Measurements from ENCODE around the gene ARHGEF7. TPM values are rescaled to one million over a fixed set of nuclear protein-coding genes. Genes with fewer than 3 reads are reported as not detected.

ARHGEF7 gene
- total RNA-seq, 1 experiment from 2014 or later: 46.2 TPM

DNA sequence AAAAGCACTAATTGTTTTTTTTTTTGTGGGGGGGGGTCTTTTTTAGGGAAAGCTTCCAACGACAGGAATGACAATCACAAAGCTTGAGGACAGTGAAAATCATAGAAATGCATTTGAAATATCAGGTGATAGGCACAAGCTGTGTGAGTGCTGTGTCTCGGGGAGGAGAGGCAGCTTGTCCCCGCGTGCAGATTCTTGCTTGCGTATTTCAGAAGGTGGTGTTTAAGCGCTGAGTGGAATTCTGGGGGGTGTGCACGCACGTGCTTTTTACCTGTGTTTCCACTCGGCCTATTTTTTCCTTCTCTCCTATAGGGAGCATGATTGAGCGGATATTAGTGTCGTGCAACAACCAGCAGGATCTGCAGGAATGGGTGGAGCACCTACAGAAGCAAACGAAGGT lies 165.1 kb downstream of the ARHGEF7 start:
- DNase-seq (ENCODE audit: low read depth, low spot score): no peak
- no peak overlapping the region for H2AFZ ChIP-seq (ENCODE audit: low read depth, low read length, poor library complexity, severe bottlenecking)
- H3K4me1 ChIP-seq (ENCODE audit: control insufficient read depth in 1 of 2, insufficient read depth in 2 of 2, low read length in 2 of 2): no peaks in the 10 kb centered on the region
- CTCF ChIA-PET: no interaction called here
- intact Hi-C loops (cut with micrococcal nuclease): no loop called here
- POLR2A ChIA-PET: no interaction called here
- peaks cover 5% of the 10 kb centered on the region for H3K79me2 ChIP-seq (ENCODE audit: insufficient read depth, low read length)
- no peak overlapping the region for H3K4me2 ChIP-seq (ENCODE audit: low read length)
- H3K36me3 ChIP-seq (ENCODE audit: control insufficient read depth in 1 of 2, insufficient read depth in 2 of 2, low read length in 2 of 2): peaks cover 9 to 20% of the 10 kb centered on the region in 2 experiments
- no peak for ATAC-seq
- RAD21 ChIA-PET (ENCODE audit: low non-redundant PET in 1 of 2, low total read pairs in 2 of 2, uncharacterized antibody in 2 of 2, unreplicated experiment in 2 of 2): interaction anchor here in 1 of 2 experiments (0.7 kb wide), 1 partner anchor 1594 kb away, joined by 3 read pairs; no protein-coding TSS in a partner anchor
- no peaks in the 10 kb centered on the region for H4K20me1 ChIP-seq (ENCODE audit: insufficient read depth)
- no peaks in the 10 kb centered on the region for H3K9me3 ChIP-seq (ENCODE audit: control insufficient read depth in 1 of 2, insufficient read depth in 1 of 2, low read depth in 1 of 2, low read length in 2 of 2)
- no peak overlapping the region for H3K27ac ChIP-seq (ENCODE audit: low read depth, low read length)
- no peaks in the 10 kb centered on the region for H3K27me3 ChIP-seq (ENCODE audit: insufficient read depth, low read length)
- H3K9ac ChIP-seq (ENCODE audit: low read length): no peak overlapping the region
- BruUV-seq (replicated peaks): no TSS peak
- no peak for TF ChIP-seq EGR1 (IDR thresholded peaks at IDR 0.05; ENCODE audit: low read depth)
- H3K9me2 ChIP-seq (ENCODE audit: insufficient read depth): no peaks in the 10 kb centered on the region
- H3K4me3 ChIP-seq (replicated peaks in 1 of 2; ENCODE audit: low read depth in 1 of 2, low read length in 2 of 2): no peak overlapping the region

DNA sequence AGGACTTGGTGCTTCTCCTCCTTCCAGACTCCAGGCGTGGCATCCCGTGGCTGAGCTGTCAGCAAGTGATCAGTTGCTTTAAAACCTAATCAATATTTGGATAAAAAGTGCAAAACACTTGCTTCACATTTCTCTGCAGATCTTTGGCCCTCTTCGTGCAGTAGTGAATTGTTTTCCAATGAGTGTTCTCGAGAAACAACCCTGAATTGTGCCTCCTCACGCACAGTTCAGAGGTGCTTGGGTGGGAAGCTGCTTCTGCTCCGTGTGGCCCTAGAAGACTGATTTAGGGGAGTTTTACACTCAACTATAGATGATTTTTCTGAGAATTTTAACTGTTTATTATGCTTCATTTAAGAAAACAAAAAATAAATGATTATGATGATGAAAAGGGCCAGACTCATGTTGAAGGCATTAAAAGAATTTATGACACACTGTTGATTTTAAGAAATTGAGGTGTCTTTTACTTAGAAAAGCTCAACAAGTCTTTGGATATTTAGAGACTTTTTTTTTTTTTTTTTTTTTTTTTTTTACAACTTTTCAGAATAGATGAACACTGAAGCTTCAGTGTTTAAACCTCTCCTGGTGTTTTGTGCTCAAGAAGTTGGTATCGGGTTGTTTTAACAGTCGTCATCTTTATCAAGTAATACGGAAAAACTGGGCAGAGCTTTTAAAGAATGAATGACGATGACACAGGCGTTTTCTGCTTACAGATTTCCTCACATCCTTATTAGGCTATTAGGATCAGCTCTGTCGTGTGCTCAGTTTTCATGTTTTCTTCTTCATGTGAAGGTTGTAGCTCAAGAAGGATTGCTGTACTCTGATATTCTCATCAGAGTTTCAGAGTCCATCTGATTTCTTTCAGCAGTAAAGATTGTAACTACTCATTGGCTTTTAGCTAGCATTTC lies 165.8 kb downstream of the ARHGEF7 start:
- H3K9me3 ChIP-seq (ENCODE audit: control insufficient read depth in 1 of 2, insufficient read depth in 1 of 2, low read depth in 1 of 2, low read length in 2 of 2): no peaks in the 10 kb centered on the region
- H3K9ac ChIP-seq (ENCODE audit: low read length): no peak overlapping the region
- intact Hi-C loops (cut with micrococcal nuclease): no loop called here
- peaks cover 5% of the 10 kb centered on the region for H3K79me2 ChIP-seq (ENCODE audit: insufficient read depth, low read length)
- H4K20me1 ChIP-seq (ENCODE audit: insufficient read depth): no peaks in the 10 kb centered on the region
- H3K4me1 ChIP-seq (ENCODE audit: control insufficient read depth in 1 of 2, insufficient read depth in 2 of 2, low read length in 2 of 2): no peaks in the 10 kb centered on the region
- RAD21 ChIA-PET (ENCODE audit: low non-redundant PET in 1 of 2, low total read pairs in 2 of 2, uncharacterized antibody in 2 of 2, unreplicated experiment in 2 of 2): interaction anchor here in 1 of 2 experiments (0.7 kb wide), 1 partner anchor 1594 kb away, joined by 3 read pairs; no protein-coding TSS in a partner anchor
- H2AFZ ChIP-seq (ENCODE audit: low read depth, low read length, poor library complexity, severe bottlenecking): no peak overlapping the region
- BruUV-seq (replicated peaks): no TSS peak
- no peaks in the 10 kb centered on the region for H3K9me2 ChIP-seq (ENCODE audit: insufficient read depth)
- POLR2A ChIA-PET: interaction anchor here (0.7 kb wide), 1 partner anchor 23 kb away, joined by 3 read pairs; no protein-coding TSS in a partner anchor
- H3K36me3 ChIP-seq (ENCODE audit: control insufficient read depth in 1 of 2, insufficient read depth in 2 of 2, low read length in 2 of 2): peaks cover 9 to 19% of the 10 kb centered on the region in 2 experiments
- no peak overlapping the region for H3K4me2 ChIP-seq (ENCODE audit: low read length)
- H3K27me3 ChIP-seq (ENCODE audit: insufficient read depth, low read length): no peaks in the 10 kb centered on the region
- H3K4me3 ChIP-seq (replicated peaks in 1 of 2; ENCODE audit: low read depth in 1 of 2, low read length in 2 of 2): no peak overlapping the region
- no peak overlapping the region for H3K27ac ChIP-seq (ENCODE audit: low read depth, low read length)
- ATAC-seq: no peak
- no peak for DNase-seq (ENCODE audit: low read depth, low spot score)
- CTCF ChIA-PET: interaction anchor here (0.7 kb wide), 1 partner anchor 159 kb away, joined by 4 read pairs; no protein-coding TSS in a partner anchor
- no peak for TF ChIP-seq CBX3 (IDR thresholded peaks at IDR 0.05; ENCODE audit: low read depth)
- TF ChIP-seq POLR2A (IDR thresholded peaks at IDR 0.05; ENCODE audit: borderline replicate concordance, extremely low read depth, insufficient read depth, insufficient read length): no peak
- TF ChIP-seq CEBPB (IDR thresholded peaks at IDR 0.05; ENCODE audit: low read depth): no peak
- no peak for TF ChIP-seq FOSL1 (IDR thresholded peaks at IDR 0.05; ENCODE audit: low read depth)
- TF ChIP-seq, protein P1, sequence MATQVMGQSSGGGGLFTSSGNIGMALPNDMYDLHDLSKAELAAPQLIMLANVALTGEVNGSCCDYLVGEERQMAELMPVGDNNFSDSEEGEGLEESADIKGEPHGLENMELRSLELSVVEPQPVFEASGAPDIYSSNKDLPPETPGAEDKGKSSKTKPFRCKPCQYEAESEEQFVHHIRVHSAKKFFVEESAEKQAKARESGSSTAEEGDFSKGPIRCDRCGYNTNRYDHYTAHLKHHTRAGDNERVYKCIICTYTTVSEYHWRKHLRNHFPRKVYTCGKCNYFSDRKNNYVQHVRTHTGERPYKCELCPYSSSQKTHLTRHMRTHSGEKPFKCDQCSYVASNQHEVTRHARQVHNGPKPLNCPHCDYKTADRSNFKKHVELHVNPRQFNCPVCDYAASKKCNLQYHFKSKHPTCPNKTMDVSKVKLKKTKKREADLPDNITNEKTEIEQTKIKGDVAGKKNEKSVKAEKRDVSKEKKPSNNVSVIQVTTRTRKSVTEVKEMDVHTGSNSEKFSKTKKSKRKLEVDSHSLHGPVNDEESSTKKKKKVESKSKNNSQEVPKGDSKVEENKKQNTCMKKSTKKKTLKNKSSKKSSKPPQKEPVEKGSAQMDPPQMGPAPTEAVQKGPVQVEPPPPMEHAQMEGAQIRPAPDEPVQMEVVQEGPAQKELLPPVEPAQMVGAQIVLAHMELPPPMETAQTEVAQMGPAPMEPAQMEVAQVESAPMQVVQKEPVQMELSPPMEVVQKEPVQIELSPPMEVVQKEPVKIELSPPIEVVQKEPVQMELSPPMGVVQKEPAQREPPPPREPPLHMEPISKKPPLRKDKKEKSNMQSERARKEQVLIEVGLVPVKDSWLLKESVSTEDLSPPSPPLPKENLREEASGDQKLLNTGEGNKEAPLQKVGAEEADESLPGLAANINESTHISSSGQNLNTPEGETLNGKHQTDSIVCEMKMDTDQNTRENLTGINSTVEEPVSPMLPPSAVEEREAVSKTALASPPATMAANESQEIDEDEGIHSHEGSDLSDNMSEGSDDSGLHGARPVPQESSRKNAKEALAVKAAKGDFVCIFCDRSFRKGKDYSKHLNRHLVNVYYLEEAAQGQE (IDR thresholded peaks at IDR 0.05; ENCODE audit: low read depth): no peak
- TF ChIP-seq POLR2AphosphoS5 (IDR thresholded peaks at IDR 0.05; ENCODE audit: low read depth, low read length): no peak
